Measurements from ENCODE around the gene PIK3C3.

DNA sequence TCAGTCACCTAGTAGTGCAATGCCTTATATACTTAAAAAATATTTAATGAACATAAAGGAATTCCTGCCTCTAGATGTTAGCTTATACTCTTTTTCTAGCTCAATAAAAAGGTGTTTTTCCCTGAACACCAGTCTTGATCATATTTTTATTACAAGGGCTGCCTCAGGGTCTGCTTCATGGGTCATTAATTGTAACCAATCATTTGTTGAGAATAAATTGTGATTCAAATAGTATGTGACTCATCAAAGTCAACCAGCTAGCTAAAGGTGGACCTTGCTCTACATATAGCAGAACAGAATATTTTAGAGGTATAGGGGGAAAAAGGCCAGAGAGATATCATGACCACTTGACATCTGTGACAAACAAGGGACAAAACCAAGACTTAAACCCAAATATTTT lies 114.0 kb downstream of the PIK3C3 start:
- TF ChIP-seq, protein P1, sequence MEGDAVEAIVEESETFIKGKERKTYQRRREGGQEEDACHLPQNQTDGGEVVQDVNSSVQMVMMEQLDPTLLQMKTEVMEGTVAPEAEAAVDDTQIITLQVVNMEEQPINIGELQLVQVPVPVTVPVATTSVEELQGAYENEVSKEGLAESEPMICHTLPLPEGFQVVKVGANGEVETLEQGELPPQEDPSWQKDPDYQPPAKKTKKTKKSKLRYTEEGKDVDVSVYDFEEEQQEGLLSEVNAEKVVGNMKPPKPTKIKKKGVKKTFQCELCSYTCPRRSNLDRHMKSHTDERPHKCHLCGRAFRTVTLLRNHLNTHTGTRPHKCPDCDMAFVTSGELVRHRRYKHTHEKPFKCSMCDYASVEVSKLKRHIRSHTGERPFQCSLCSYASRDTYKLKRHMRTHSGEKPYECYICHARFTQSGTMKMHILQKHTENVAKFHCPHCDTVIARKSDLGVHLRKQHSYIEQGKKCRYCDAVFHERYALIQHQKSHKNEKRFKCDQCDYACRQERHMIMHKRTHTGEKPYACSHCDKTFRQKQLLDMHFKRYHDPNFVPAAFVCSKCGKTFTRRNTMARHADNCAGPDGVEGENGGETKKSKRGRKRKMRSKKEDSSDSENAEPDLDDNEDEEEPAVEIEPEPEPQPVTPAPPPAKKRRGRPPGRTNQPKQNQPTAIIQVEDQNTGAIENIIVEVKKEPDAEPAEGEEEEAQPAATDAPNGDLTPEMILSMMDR (IDR thresholded peaks at IDR 0.05; ENCODE audit: poor library complexity), result no peak
- TF ChIP-seq EZH2 (IDR thresholded peaks at IDR 0.05; ENCODE audit: borderline replicate concordance), result no peak
